ENCODE data around the gene ARL11.
A peak's percentile ranks its signal among the peaks of the same experiment; 100 is the strongest.

ARL11 gene

DNA sequence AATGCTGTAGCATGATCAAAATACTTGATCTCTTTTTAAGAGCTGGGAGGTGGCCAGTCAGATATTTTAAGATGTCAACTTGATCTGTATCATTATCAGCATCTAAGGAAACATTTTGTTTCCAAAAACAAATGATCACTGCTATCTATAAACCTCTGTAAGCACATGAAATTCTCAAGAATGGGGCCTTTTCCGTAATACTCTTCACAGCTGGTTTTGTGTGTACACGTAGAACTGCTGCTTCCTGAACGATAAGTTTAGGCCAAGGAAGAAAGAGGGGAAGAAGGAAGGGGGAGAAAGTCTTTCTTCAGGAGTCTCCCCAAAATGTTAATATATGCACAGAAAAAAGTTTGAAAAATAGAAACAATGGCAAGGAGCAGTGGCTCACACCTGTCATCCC lies 25.7 kb downstream of the ARL11 start:
- no peak for DNase-seq (ENCODE audit: low read depth)
- H3K4me3 ChIP-seq (ENCODE audit: control insufficient read depth, low read depth, low read length) = no peak overlapping the region
- TF ChIP-seq, protein P1, sequence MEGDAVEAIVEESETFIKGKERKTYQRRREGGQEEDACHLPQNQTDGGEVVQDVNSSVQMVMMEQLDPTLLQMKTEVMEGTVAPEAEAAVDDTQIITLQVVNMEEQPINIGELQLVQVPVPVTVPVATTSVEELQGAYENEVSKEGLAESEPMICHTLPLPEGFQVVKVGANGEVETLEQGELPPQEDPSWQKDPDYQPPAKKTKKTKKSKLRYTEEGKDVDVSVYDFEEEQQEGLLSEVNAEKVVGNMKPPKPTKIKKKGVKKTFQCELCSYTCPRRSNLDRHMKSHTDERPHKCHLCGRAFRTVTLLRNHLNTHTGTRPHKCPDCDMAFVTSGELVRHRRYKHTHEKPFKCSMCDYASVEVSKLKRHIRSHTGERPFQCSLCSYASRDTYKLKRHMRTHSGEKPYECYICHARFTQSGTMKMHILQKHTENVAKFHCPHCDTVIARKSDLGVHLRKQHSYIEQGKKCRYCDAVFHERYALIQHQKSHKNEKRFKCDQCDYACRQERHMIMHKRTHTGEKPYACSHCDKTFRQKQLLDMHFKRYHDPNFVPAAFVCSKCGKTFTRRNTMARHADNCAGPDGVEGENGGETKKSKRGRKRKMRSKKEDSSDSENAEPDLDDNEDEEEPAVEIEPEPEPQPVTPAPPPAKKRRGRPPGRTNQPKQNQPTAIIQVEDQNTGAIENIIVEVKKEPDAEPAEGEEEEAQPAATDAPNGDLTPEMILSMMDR (IDR thresholded peaks at IDR 0.05; ENCODE audit: control insufficient read depth, insufficient read depth, low read depth, low read length, missing control alignments) = no peak

DNA sequence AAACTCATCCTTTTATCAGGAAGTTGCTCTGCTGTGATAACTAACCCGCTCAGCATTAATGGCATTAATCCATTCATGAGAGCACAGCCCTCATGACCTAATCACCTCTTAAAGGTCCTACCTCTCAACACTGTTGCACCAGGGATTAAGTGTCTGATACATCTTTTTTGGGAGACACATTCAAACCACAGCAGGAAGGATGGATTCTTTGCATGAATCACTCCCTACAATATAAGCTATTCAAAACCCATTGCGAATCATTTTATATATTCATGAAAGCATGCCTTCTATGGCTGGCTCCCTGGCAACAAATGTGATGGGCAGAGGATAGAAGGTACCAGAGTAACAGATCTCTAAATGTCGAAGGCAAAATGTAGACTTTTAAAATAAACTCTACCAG lies 27.6 kb downstream of the ARL11 start:
- no peak overlapping the region for H3K4me3 ChIP-seq (ENCODE audit: control insufficient read depth, low read depth, low read length)
- TF ChIP-seq, protein P1 (IDR thresholded peaks at IDR 0.05; ENCODE audit: control insufficient read depth, insufficient read depth, low read depth, low read length, missing control alignments) = no peak
- no peak for DNase-seq (ENCODE audit: low read depth)

DNA sequence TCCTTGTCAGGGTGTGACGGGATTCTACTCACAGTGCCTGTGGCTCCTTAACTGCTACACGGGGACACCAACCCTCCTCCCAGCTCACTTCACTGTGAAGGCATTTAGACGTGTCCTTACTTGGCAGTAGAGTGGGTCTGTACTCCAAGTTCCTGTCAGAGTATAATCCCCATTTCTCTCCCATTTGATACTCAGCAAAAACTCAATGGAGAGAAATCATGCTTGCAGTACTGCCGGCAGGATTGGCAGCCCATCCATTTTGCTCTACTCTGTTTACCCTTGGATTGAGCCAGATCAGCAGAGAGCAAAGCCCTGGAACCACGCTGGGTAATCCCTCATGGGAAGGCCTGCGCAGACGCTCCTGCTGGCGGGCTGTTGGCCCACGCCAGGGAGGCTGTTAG lies 28.9 kb downstream of the ARL11 start:
- no peak overlapping the region for H3K4me3 ChIP-seq (ENCODE audit: control insufficient read depth, low read depth, low read length)
- DNase-seq (ENCODE audit: low read depth) = no peak
- TF ChIP-seq, protein P1 (IDR thresholded peaks at IDR 0.05; ENCODE audit: control insufficient read depth, insufficient read depth, low read depth, low read length, missing control alignments) = no peak

DNA sequence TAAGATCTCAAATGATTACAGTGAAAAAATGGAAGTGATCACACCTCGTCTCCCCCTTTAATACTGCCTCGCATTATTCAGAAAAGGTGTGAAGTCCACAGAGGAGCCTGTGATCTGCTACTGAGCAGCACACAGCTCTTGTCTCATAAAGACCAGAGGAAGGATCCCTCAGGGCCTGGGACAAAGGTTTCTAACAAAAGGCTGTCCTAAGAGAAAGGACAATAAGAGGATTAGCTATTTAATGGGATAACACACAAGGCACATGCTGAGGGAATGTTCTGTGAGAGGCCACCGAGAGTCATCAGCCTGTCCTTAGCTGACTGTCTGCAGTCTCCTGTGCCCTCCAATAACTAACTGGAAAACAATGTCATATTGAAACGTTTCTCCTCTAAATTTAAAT lies 36.3 kb downstream of the ARL11 start:
- no peak overlapping the region for H3K4me3 ChIP-seq (ENCODE audit: control insufficient read depth, low read depth, low read length)
- no peak for DNase-seq (ENCODE audit: low read depth)
- TF ChIP-seq, protein P1 (IDR thresholded peaks at IDR 0.05; ENCODE audit: control insufficient read depth, insufficient read depth, low read depth, low read length, missing control alignments) = no peak

DNA sequence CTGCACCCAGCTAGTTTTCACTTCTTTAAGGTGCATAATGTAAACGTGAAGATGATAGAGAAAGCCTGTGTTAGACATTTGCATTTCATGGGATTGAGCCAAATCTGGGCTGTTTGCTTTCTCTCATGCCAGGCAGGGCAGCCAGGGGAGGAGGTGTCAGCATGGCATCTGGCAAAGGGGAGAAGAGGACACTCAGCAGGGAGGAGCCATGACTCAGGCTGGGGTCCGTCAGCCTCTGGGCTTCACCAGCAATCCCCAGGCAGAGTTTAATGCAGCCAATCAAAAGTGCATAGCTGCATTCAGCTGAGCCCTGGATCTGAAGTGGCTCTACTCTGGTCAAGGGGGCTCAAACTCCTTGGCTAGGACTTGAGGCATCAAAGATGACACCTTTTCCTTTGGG lies 39.5 kb downstream of the ARL11 start:
- TF ChIP-seq, protein P1 (IDR thresholded peaks at IDR 0.05; ENCODE audit: control insufficient read depth, insufficient read depth, low read depth, low read length, missing control alignments) = no peak
- H3K4me3 ChIP-seq (ENCODE audit: control insufficient read depth, low read depth, low read length) = no peak overlapping the region

DNA sequence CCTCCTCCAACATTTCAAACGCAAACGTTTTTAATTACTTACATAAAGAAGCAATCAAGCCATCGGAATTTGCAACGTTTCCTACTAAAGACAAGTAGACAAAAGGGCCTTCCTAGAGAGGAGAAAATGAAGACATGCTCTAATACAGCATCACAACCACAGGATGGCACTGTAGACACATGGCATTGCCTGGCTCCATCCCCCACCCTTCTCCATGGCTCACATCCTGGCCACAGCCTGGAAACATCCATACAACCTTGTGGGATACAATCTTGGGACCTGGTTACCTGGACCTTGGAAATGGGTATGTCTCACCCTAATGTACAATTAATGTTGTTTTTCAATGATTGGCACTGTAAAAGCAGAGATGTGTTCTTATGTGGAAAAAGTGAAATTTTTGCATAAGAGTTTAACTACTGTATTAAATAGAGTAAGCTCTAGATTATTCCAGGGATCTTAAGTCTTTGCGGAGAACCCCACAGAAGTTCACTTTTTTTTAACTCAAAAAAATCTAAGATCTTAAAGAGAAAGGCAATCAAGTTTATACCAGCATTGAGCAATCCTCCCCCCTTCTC lies 41.5 kb downstream of the ARL11 start:
- no peak overlapping the region for H3K4me3 ChIP-seq (ENCODE audit: control insufficient read depth, low read depth, low read length)
- no peak for DNase-seq (ENCODE audit: low read depth)
- TF ChIP-seq, protein P1 (IDR thresholded peaks at IDR 0.05; ENCODE audit: control insufficient read depth, insufficient read depth, low read depth, low read length, missing control alignments) = peak; percentile 87

More for the DNA sequence above, 39.5 kb downstream of the ARL11 start:
- no peak for DNase-seq (ENCODE audit: low read depth)

DNA sequence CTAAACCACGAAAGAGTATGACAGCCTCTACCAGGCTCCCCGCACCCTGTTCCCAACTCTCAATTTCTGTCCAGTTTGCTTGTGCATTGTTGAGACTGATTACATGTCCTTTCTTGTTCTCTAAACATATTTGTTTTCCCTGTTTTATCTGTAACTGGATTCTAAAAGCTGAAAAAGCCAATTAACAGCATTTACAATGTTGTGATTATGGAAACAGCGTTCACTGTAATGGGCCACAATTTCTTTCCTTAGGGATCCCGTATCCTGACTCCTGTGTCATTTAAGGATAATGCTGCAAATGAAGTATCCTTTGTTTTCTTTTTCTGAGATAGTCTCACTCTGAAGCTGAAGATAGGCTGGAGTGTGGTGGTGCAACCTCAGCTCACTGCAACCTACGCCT lies 42.5 kb downstream of the ARL11 start:
- no peak for DNase-seq (ENCODE audit: low read depth)
- H3K4me3 ChIP-seq (ENCODE audit: control insufficient read depth, low read depth, low read length) = no peak overlapping the region
- TF ChIP-seq, protein P1 (IDR thresholded peaks at IDR 0.05; ENCODE audit: control insufficient read depth, insufficient read depth, low read depth, low read length, missing control alignments) = no peak
